ENCODE results near the gene KLF4.

The KLF4 gene

GRCh38 chr9:107447081-107447480 is 42.5 kb downstream of the KLF4 start:
- DNase-seq: no peak

- DNase-seq: no peak
Measured at GRCh38 chr9:107446491-107446890, 43.1 kb downstream of the KLF4 start.

GRCh38 chr9:107443786-107444185 is 45.8 kb downstream of the KLF4 start:
- DNase-seq: no peak

- DNase-seq: no peak
Measured at GRCh38 chr9:107439991-107440456, 49.5 kb downstream of the KLF4 start.

- DNase-seq: no peak
Measured at GRCh38 chr9:107438211-107439031, 51.1 kb downstream of the KLF4 start.

GRCh38 chr9:107437716-107438115 is 51.9 kb downstream of the KLF4 start:
- DNase-seq: no peak

- DNase-seq: no peak
Measured at GRCh38 chr9:107435415-107435814, 54.2 kb downstream of the KLF4 start.

All from activated effector memory CD4-positive, alpha-beta T cell treated with anti-CD3 and anti-CD28 coated beads, Interleukin-2, amount 50 U/mL, for 16 hours (primary cell).